Amniotic stem cell (primary cell): ENCODE measurements around the gene AP1B1.
"Not testable (repeated sequence)": the region's sequence is repeated elsewhere in the genome, so short reads cannot be mapped to it uniquely, and the experiment has no call there.

Experiments used
- DNase-seq: peaks from one replicate; lab custom pipeline; 2025; lab: John Stamatoyannopoulos, UW

The AP1B1 gene

GRCh38 chr22:29387921-29388758 is at the start of gene AP1B1:
Gene AP1B1, minus strand, starts transcription at chr22:29388570. Its CDS starts 21,327 bp downstream, at chr22:29367243.
- peak; percentile 69 for DNase-seq

- DNase-seq = no peak
Observed at GRCh38 chr22:29435236-29436136, 47.1 kb upstream of the AP1B1 start.

- DNase-seq = no peak
Observed at GRCh38 chr22:29434288-29434687, 45.9 kb upstream of the AP1B1 start.

- no peak for DNase-seq
Observed at GRCh38 chr22:29433856-29434255, 45.5 kb upstream of the AP1B1 start.

GRCh38 chr22:29431986-29432385 is 43.6 kb upstream of the AP1B1 start:
- no peak for DNase-seq

- DNase-seq = no peak
Observed at GRCh38 chr22:29427176-29427760, 38.9 kb upstream of the AP1B1 start.

GRCh38 chr22:29426476-29426875 is 38.1 kb upstream of the AP1B1 start:
- DNase-seq = no peak

GRCh38 chr22:29418704-29419103 is 30.3 kb upstream of the AP1B1 start:
- not testable (repeated sequence) for DNase-seq

GRCh38 chr22:29414951-29415591 is 26.7 kb upstream of the AP1B1 start:
- DNase-seq = not testable (repeated sequence)

GRCh38 chr22:29412772-29413171 is 24.4 kb upstream of the AP1B1 start:
- not testable (repeated sequence) for DNase-seq

GRCh38 chr22:29411569-29412211 is 23.3 kb upstream of the AP1B1 start:
- DNase-seq = not testable (repeated sequence)

GRCh38 chr22:29408940-29409339 is 20.6 kb upstream of the AP1B1 start:
- DNase-seq = no peak

GRCh38 chr22:29401538-29401937 is 13.2 kb upstream of the AP1B1 start:
- DNase-seq = not testable (repeated sequence)

- DNase-seq = no peak
Observed at GRCh38 chr22:29400576-29400975, 12.2 kb upstream of the AP1B1 start.

- no peak for DNase-seq
Observed at GRCh38 chr22:29397791-29398190, 9.4 kb upstream of the AP1B1 start.

GRCh38 chr22:29396126-29396525 is 7.8 kb upstream of the AP1B1 start:
- DNase-seq = no peak

- DNase-seq = peak; percentile 38
Observed at GRCh38 chr22:29394931-29395581, 6.7 kb upstream of the AP1B1 start.

GRCh38 chr22:29393019-29393608 is 4.7 kb upstream of the AP1B1 start:
- no peak for DNase-seq

- no peak for DNase-seq
Observed at GRCh38 chr22:29391546-29391945, 3.2 kb upstream of the AP1B1 start.

- DNase-seq = no peak
Observed at GRCh38 chr22:29390270-29390669, 1.9 kb upstream of the AP1B1 start.

GRCh38 chr22:29388759-29389090 is 355 bp upstream of the AP1B1 start:
- DNase-seq = no peak
